Stimulated activated memory B cell treated with anti-CD40 and anti-IgM and Interleukin-4, amounts not matched to agents 10 μg/mL and 1 μg/mL and 100 μg/mL, for 72 hours (primary cell): ENCODE data around the gene TMSB10.
A peak's percentile ranks its signal among the peaks of the same experiment; 100 is the strongest.
"Not testable (repeated sequence)": the region's sequence is repeated elsewhere in the genome, so short reads cannot be mapped to it uniquely, and the experiment has no call there.

Experiments
- ATAC-seq: fragments of 150-1000 bp; cut with Tn5 transposase; 2 replicates; pipeline ENCODE4 v1.10.0; 2021
- H3K27ac Mint-ChIP-seq: one replicate; pipeline ENCODE4 v1.8.0; 2022; ENCODE audit warnings: mild to moderate bottlenecking, mixed read lengths
- H3K27me3 Mint-ChIP-seq: one replicate; pipeline ENCODE4 v1.8.0; 2022; ENCODE audit warnings: mixed read lengths
- H3K36me3 Mint-ChIP-seq: one replicate; pipeline ENCODE4 v1.8.0; 2022; ENCODE audit warnings: mixed read lengths
- H3K4me1 Mint-ChIP-seq: one replicate; pipeline ENCODE4 v1.8.0; 2022; ENCODE audit warnings: mixed read lengths
- H3K4me3 Mint-ChIP-seq: one replicate; pipeline ENCODE4 v1.8.0; 2022; ENCODE audit warnings: mild to moderate bottlenecking, moderate library complexity, mixed read lengths
- H3K9me3 Mint-ChIP-seq: one replicate; pipeline ENCODE4 v1.8.0; 2022; ENCODE audit warnings: mixed read lengths

TMSB10 gene

GRCh38 chr2:84905181-84906107 is at the start of gene TMSB10:
Gene TMSB10, plus strand, starts transcription at chr2:84905656.
- Mint-ChIP-seq H3K27me3 (no peaks in the 10 kb centered on the region), H3K36me3 (peaks cover 42% of the 10 kb centered on the region), H3K9me3 (peaks cover 11% of the 10 kb centered on the region), H3K4me3 (peak within 1 kb of the TSS; percentile 99), H3K4me1 (peaks cover 52% of the 10 kb centered on the region), H3K27ac (peak within 1 kb of the TSS; percentile 96)
- ATAC-seq: peak; percentile 91

DNA sequence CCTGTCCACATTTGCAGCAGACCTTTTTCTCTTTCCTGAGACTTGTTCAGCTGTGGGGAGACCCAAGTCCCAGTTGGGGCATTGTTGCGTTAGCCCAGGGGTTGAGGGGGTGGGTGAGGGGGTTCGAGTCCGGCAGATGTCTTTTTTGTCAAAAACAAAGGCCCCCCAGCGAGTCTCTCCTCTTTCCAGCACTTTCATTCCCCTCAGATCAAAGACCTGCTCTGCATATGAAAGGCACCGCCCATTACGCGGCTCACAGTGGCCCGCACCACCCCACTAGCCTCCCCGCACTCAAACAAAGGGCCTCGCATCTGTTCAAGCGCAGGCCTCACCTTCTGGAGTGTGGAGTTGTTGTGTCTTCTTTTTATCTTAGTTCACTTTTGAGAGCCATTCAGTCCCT is 49.7 kb upstream of the TMSB10 start:
- ATAC-seq: no peak
- Mint-ChIP-seq H3K4me3 (no peak overlapping the region), H3K9me3 (peaks cover 7% of the 10 kb centered on the region), H3K27ac (no peak overlapping the region), H3K36me3 (peaks cover 15% of the 10 kb centered on the region), H3K4me1 (peaks cover 21% of the 10 kb centered on the region), H3K27me3 (no peaks in the 10 kb centered on the region)

DNA sequence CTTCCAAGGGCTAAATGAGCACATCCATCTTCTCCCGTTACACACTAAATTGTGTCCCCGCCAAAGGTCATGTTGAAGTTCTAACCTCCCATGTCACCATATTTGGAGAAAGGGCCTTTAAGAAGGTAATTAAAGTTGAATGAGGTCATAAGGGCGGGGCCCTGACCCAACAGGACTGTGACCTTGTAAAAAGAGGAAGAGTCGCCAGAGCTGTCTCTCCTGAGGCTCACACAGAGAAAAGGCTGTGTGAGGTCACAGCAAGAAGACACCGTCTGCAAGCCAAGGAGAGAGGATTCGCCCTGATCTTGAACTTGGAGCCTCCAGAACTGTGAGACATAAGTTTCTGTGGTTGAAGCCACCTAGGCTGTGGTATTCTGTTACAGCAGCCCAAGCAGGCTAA is 48.7 kb upstream of the TMSB10 start:
- peaks cover 21% of the 10 kb centered on the region for H3K4me1 Mint-ChIP-seq
- H3K4me3 Mint-ChIP-seq: no peak overlapping the region
- peaks cover 7% of the 10 kb centered on the region for H3K9me3 Mint-ChIP-seq
- peak overlapping the region; percentile 77 for H3K27ac Mint-ChIP-seq
- no peaks in the 10 kb centered on the region for H3K27me3 Mint-ChIP-seq
- peak; percentile 86 for ATAC-seq
- H3K36me3 Mint-ChIP-seq: peaks cover 15% of the 10 kb centered on the region

DNA sequence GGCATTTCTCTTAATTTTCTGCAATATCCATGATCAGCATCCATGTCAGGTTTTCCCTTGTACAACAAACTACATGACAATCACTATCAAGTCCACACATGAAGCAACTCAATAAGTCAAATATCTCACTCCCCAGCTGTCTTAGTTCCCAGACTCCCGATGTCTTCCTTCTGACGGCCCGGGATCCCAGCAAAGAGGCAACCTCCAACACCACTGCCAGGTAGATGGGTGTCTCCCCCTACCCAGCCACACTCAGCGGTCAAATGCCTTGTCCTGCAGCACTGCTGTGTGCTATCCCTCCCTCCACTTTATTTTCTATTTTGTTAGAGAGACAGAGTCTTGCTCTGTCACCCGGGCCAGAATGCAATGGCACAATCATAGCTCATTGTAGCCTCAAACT is 47.9 kb upstream of the TMSB10 start:
- Mint-ChIP-seq H3K9me3 (peaks cover 4% of the 10 kb centered on the region), H3K27me3 (no peaks in the 10 kb centered on the region), H3K27ac (peak overlapping the region; percentile 77), H3K36me3 (peaks cover 9% of the 10 kb centered on the region), H3K4me1 (peaks cover 21% of the 10 kb centered on the region), H3K4me3 (no peak overlapping the region)
- ATAC-seq: no peak

- H3K27me3 Mint-ChIP-seq: no peaks in the 10 kb centered on the region
- H3K4me3 Mint-ChIP-seq: no peak overlapping the region
- H3K4me1 Mint-ChIP-seq: peaks cover 21% of the 10 kb centered on the region
- H3K36me3 Mint-ChIP-seq: peaks cover 3% of the 10 kb centered on the region
- peaks cover 2% of the 10 kb centered on the region for H3K9me3 Mint-ChIP-seq
- H3K27ac Mint-ChIP-seq: no peak overlapping the region
- ATAC-seq: no peak
These were observed 47.3 kb upstream of the TMSB10 start for GRCh38 chr2:84858123-84858522.

- H3K9me3 Mint-ChIP-seq: no peaks in the 10 kb centered on the region
- H3K4me3 Mint-ChIP-seq: no peak overlapping the region
- no peak for ATAC-seq
- no peak overlapping the region for H3K27ac Mint-ChIP-seq
- no peaks in the 10 kb centered on the region for H3K36me3 Mint-ChIP-seq
- no peaks in the 10 kb centered on the region for H3K27me3 Mint-ChIP-seq
- peaks cover 21% of the 10 kb centered on the region for H3K4me1 Mint-ChIP-seq
These were observed 46.5 kb upstream of the TMSB10 start for GRCh38 chr2:84858937-84859336.

DNA sequence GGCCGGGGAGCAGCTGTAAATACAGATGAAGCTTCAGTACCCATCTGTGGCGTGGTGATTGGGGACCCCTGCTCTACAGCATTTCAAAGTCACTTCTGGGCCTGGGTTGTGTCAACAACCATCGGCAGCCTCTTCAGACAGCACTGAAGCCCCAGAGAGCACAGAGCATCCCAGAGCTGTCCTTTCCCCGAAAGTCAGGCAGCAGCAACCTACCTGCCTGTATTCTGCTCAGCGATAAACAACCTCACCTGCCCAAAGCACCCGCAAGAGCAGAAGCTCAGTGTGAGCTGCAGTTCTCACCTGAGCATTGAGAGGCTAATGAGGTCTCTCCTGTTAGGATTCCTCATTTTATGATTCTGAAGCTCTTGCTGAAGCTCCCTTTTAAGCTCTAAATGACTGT is 43.9 kb upstream of the TMSB10 start:
- H3K9me3 Mint-ChIP-seq: no peaks in the 10 kb centered on the region
- peaks cover 23% of the 10 kb centered on the region for H3K4me1 Mint-ChIP-seq
- no peaks in the 10 kb centered on the region for H3K36me3 Mint-ChIP-seq
- peaks cover 8% of the 10 kb centered on the region for H3K27me3 Mint-ChIP-seq
- H3K4me3 Mint-ChIP-seq: no peak overlapping the region
- ATAC-seq: no peak
- no peak overlapping the region for H3K27ac Mint-ChIP-seq

GRCh38 chr2:84862006-84862405 is 43.5 kb upstream of the TMSB10 start:
- peaks cover 19% of the 10 kb centered on the region for H3K4me1 Mint-ChIP-seq
- H3K9me3 Mint-ChIP-seq: no peaks in the 10 kb centered on the region
- H3K27ac Mint-ChIP-seq: no peak overlapping the region
- no peak for ATAC-seq
- no peaks in the 10 kb centered on the region for H3K36me3 Mint-ChIP-seq
- H3K4me3 Mint-ChIP-seq: no peak overlapping the region
- H3K27me3 Mint-ChIP-seq: peaks cover 8% of the 10 kb centered on the region

GRCh38 chr2:84865181-84865783 is 40.2 kb upstream of the TMSB10 start:
- Mint-ChIP-seq H3K9me3 (no peaks in the 10 kb centered on the region), H3K27ac (peak overlapping the region; percentile 71), H3K36me3 (no peaks in the 10 kb centered on the region), H3K4me1 (peaks cover 12% of the 10 kb centered on the region), H3K4me3 (no peak overlapping the region), H3K27me3 (peaks cover 8% of the 10 kb centered on the region)
- no peak for ATAC-seq

- no peak for ATAC-seq
- Mint-ChIP-seq H3K4me1 (peaks cover 16% of the 10 kb centered on the region), H3K4me3 (no peak overlapping the region), H3K36me3 (no peaks in the 10 kb centered on the region), H3K27me3 (peaks cover 8% of the 10 kb centered on the region), H3K27ac (no peak overlapping the region), H3K9me3 (no peaks in the 10 kb centered on the region)
These were observed 39.3 kb upstream of the TMSB10 start for GRCh38 chr2:84866122-84866521.

- not testable (repeated sequence) for H3K27me3 Mint-ChIP-seq, H3K27ac Mint-ChIP-seq, H3K4me3 Mint-ChIP-seq, H3K36me3 Mint-ChIP-seq, ATAC-seq, H3K9me3 Mint-ChIP-seq
- peaks cover 16% of the 10 kb centered on the region for H3K4me1 Mint-ChIP-seq
These were observed 37.1 kb upstream of the TMSB10 start for GRCh38 chr2:84868327-84868726.

DNA sequence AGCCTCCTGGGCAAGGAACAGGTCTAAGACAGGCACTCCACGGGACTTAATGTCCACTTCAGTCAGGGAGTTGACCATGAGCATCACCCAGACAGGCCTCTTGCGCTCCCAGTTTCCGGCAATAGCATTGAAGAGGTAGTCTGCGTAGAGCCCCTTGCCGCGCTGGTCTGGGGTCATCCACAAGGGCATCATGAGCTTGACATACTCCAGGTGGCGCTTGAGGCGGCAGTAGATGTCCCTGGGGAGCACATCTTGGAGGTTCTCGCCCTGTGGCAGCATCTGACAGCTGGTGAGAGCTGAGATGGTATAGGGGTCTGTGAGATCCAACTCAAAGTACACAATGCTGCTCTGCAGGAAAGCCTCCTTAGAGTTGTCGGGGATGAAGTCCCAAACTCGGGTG is 35.1 kb upstream of the TMSB10 start:
- Mint-ChIP-seq H3K4me1 (peaks cover 9% of the 10 kb centered on the region), H3K27me3 (no peaks in the 10 kb centered on the region), H3K4me3 (no peak overlapping the region), H3K9me3 (no peaks in the 10 kb centered on the region), H3K36me3 (no peaks in the 10 kb centered on the region), H3K27ac (no peak overlapping the region)
- ATAC-seq: peak; percentile 53

- not testable (repeated sequence) for H3K4me3 Mint-ChIP-seq, H3K27ac Mint-ChIP-seq, H3K36me3 Mint-ChIP-seq, ATAC-seq, H3K4me1 Mint-ChIP-seq, H3K9me3 Mint-ChIP-seq, H3K27me3 Mint-ChIP-seq
These were observed 32.8 kb upstream of the TMSB10 start for GRCh38 chr2:84872691-84873090.

GRCh38 chr2:84873350-84873749 is 32.1 kb upstream of the TMSB10 start:
- no peaks in the 10 kb centered on the region for H3K27me3 Mint-ChIP-seq
- no peaks in the 10 kb centered on the region for H3K9me3 Mint-ChIP-seq
- ATAC-seq: no peak
- peaks cover 12% of the 10 kb centered on the region for H3K4me1 Mint-ChIP-seq
- H3K27ac Mint-ChIP-seq: no peak overlapping the region
- no peaks in the 10 kb centered on the region for H3K36me3 Mint-ChIP-seq
- no peak overlapping the region for H3K4me3 Mint-ChIP-seq

DNA sequence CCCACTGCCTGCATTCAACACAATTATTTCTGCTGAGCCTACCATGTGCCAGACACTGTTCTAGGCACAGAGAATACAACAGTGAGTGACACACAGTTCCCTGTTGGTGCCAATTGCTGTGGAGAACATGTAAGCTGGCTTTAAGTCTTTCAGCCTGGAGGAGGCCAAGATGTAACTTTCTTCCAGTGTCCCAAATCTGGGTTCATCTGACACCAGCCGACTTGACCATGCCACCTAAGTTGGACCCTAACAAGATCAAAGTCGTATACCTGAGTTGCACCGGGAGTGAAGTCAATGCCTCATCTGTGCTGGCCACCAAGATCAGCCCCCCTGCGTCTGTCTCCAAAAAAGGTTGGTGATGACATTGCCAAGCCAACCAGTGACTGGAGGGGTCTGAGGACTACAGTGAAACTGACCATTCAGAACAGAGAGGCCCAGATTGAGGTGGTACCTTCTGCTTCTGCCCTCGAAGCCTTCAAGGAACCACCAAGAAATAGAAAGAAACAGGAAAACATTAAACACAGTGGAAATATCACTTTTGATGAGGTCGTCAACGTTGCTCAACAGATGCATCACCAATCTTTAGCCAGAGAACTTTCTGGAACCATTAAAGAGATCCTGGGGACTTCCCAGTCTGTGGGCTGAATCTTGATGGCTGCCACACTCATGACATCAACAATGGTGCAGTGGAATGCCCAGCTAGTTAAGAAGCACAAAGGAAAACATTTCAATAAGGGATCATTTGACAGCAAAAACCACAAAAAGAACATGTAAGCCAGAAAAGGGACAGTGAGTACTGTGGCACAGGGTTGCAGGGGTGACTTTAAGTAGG is 30.9 kb upstream of the TMSB10 start:
- no peak overlapping the region for H3K4me3 Mint-ChIP-seq

More for the DNA sequence above, 30.9 kb upstream of the TMSB10 start:
- Mint-ChIP-seq H3K4me1 (peaks cover 18% of the 10 kb centered on the region), H3K9me3 (no peaks in the 10 kb centered on the region), H3K27ac (peak overlapping the region; percentile 10), H3K36me3 (no peaks in the 10 kb centered on the region), H3K27me3 (no peaks in the 10 kb centered on the region)
- ATAC-seq: no peak
